GM12801 (cell line): Measurements from ENCODE around the gene HK3.

Experiments used
- TF ChIP-seq, protein P1 (sequence below): IDR thresholded peaks from one replicate; pipeline ENCODE4 v1.5.1; 2011; ENCODE audit warnings: control low read depth; ENCODE audit not compliant: insufficient read length; ENCODE audit errors: extremely low read depth

Gene HK3

DNA sequence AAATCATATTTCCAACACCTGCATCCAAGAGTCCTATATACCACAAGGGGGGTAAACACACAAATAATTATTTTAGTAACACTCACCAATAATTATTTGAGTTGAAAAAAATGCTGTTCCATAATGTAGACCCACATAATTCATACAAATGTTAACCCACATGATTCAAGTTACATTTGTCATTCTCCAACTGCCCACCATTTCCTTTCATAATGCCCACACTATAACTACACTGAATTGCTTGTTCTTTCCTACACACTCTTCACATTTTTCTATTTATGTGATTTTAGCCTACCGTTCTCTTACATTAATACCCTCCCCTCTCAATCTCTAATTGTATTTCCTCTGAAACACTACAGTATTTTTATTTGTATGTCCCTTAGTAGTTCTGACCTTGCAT, 35.9 kb upstream of the HK3 start:
- TF ChIP-seq, protein P1, sequence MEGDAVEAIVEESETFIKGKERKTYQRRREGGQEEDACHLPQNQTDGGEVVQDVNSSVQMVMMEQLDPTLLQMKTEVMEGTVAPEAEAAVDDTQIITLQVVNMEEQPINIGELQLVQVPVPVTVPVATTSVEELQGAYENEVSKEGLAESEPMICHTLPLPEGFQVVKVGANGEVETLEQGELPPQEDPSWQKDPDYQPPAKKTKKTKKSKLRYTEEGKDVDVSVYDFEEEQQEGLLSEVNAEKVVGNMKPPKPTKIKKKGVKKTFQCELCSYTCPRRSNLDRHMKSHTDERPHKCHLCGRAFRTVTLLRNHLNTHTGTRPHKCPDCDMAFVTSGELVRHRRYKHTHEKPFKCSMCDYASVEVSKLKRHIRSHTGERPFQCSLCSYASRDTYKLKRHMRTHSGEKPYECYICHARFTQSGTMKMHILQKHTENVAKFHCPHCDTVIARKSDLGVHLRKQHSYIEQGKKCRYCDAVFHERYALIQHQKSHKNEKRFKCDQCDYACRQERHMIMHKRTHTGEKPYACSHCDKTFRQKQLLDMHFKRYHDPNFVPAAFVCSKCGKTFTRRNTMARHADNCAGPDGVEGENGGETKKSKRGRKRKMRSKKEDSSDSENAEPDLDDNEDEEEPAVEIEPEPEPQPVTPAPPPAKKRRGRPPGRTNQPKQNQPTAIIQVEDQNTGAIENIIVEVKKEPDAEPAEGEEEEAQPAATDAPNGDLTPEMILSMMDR = no peak

DNA sequence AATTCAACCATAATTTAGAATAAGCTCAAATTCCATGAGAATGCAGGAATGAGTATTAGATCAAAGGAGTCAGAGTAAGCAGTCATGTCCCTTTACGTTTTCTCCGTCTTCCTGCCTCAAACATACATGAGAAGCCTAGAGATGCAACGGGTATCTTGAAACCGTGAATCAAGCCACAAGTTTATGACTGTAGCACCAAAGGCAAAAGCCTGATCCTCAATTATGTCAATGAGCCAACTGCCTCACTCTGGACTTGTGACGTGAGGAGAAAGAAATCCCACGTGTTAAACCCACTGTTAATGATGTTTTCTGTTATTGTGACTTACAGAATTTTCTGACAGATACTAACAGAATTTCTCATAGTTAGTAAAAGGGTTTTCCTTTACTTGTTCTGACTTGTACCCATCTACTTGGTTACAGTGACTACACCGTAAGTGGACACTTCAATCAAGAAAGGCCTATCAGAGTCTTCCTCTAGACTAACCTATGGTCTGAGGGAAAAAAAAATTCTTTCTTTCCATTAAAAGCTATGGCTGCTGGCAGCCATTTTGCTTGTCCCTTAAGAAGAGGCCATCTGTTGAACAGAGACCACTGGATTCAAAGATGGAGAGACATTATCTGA, 35.3 kb upstream of the HK3 start:
- TF ChIP-seq, protein P1 = no peak

DNA sequence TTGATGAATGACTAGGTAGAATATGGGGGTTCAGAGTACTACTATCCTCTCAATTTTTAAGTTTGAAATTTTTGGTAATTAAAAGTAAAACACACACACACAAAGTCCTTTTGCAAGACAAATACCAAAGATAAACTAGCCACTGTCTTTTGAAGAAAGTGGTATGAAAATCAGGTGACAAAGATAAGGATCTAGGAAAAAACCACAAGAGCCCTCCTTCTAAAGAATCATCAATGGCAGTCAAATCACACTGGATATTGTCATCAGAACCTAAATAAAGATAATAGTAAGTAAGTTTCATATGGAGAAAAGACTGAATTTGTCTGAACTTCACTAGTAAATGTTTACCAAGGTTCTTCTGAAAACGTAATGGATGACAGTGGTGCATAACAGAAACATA, 30.5 kb upstream of the HK3 start:
- TF ChIP-seq, protein P1 = no peak

DNA sequence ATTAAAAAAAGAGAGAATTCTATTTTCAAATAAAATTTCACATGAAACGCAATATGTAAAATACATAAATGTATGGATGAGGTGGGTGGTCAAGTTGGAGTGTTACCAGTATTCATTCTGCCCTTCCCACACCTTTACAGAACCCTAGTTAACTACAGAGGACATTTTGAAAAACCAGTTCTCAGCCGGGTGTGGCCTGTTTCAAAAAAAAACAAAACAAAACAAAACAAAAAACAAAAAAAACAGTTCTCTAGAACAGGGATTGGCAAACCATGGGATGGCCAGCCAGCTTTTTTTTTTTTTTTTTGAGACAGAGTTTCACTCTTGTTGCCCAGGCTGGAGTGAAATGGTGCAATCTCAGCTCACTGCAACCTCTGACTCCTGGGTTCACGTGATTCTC, 28.4 kb upstream of the HK3 start:
- TF ChIP-seq, protein P1 = no peak

DNA sequence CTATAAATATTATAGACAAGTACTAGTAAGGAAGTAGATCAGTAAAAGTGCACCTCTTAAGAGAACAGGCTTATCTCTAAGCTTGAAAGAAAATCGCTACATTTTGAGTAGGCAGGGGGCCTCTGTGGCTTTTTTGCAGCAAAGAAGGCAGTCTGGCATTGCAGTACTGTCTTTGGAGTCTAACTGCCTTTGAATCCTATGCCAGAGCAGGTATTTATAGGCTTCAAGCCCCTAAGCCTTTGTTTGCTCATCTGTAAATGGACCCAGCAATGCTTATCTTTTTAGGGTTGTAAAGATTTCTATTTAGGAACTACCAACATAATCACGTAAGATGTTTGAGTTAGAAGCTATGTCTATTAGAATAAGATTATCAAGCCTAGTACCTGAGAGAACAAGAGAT, 23.7 kb upstream of the HK3 start:
- TF ChIP-seq, protein P1 = no peak

DNA sequence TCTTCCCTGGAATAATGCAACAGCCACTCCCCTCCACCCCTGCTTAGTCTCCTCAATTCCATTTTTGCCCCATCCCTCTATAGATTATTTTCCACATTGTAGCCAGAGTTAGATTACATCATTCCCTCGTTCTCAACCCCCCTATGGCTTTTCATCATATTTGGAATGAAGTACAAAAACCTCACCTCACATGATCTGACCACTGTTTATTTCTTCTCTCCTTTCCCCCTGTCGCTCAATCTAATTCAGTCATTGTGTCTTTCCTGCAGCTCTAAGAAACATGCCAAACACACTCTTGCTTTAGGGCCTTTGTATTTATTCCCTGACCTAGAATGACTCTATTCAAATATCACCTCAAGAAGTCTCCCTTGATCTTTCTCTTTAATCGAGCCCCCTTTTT, 22.6 kb upstream of the HK3 start:
- TF ChIP-seq, protein P1 = no peak

DNA sequence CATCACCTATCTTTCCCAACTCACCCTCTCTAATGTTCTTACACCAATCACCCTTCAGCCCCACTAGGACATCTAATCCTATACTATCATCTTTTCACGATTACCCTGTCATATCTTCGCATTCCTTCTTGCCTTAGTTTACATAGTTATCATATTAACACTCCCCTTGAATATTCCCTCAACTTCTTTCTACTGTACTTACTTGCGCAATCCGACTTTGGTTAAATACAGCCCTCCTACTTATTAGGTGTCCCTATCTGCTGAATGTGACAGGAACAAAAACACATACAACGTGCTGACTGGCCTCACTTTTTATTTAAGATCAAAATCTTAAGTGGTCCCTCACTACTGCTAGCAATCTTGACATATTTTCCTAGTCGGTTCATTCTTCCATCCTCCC, 19.5 kb upstream of the HK3 start:
- TF ChIP-seq, protein P1 = no peak

DNA sequence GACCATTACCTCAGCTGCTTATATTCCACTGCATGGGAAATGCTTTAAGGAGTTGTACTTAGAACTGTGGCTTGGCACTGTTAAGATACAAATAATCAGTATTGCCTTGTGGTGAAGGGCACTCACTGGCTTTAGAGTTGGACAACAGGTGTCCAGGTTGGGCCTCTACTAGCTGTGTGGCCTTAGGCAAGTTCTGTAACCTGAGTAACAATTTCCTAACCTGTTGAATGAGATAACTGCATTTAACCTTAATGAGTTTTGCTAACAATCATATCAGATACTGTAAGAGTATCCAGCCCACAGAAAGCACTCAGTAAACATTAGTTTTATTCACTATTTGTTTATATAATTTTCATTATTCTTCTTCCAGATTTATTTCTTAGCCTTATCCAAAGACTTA, 17.2 kb upstream of the HK3 start:
- TF ChIP-seq, protein P1 = no peak
